ENCODE data around the gene SOS1.
"Not testable (repeated sequence)": the region's sequence is repeated elsewhere in the genome, so short reads cannot be mapped to it uniquely, and the experiment has no call there.

Gene SOS1

DNA sequence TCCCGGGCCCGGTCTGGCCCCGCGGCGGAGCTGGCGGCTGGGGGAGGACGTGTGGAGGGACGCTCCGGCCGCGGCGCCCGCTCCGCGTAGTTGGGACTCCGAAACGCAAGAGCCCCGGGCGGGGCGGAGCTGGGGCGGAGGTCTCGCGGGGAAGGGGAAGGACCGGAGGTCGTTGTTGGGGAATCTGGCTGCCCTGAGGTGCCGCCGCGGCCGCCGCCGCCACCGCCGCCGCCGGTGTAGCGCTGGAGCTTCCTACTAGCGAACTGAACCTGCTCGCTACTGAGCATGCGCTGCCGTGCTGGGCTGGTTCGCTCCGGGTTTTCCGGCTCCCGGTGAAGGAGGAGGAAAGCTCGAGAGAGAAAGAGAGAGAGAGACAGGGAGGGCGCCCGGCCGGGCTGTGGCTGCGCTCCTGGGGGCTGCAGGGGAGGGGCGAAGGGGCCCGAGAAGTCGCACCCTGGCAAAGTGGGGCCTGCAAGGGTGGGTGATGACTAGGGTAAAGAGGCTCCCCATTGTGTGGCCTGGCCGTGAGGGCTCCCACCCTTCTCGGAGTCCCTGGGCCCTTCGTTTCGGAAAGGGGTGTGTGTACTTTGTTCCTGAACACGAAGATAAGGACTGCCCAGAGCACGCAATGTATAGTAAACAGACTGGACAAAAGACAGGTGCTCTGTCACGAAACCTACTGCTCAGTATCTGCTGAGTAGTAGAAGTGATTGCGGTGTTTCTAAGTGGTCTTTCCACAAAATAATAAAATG is at the start of gene SOS1:
Gene SOS1 (minus strand): TSS at position 281 of the 752 bp plus-strand sequence. CDS start 629 bp downstream, outside the sequence.
- peak; percentile 90 for DNase-seq

DNA sequence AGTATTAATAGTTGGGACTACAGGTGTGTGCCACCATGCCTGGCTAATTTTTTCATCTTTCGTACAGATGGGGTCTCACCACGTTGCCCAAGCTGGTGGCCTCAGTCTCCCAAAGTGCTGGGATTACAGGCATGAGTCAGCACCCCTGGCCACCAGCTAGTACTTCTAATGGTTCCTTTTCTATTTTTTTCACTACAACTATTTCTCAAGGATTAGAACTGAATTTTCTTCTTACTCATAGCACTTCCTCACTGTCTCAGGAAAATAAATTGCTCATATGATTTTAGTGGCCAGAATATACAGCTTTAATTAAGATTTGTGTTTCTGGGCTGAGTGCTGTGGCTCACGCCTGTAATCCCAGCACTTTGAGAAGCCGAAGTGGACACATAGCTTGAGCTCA is 43.2 kb upstream of the SOS1 start:
- no peak for DNase-seq

DNA sequence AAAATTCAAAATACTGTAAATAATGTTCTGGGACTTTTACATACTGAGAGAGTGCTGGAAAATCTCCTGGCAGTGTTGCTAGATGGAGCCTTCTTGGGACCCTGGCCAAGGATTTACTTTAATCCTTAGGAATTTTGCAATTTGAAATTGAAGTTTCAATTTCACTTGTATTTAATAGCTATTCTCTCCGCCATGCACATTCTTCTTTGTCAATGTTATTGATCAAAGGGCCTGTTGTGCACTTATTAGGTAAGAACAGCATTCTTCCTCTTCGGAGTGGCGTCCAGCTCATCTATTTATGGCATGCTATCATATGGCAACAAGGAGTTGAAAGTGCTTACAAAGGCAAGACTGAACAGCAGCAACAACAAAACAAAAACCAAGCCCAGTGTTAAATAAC is 40.1 kb upstream of the SOS1 start:
- no peak for DNase-seq

DNA sequence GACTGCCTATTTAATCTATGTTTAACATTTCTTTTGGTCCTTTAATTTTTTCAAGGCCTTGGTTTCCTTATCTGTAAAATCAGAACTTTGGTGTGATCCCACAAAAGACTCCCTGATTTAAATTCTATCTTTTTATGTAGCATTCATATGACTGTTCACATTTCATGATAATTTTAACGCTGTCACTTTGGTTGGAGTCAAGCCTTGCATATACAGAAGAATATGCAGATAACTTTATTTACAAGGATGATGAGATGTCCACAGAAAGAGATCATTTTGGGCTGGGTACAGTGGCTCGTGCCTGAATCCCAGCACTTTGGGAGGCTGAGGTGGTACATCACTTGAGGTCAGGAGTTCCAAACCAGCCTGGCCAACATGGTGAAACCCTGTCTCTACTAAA is 38.4 kb upstream of the SOS1 start:
- no peak for DNase-seq

DNA sequence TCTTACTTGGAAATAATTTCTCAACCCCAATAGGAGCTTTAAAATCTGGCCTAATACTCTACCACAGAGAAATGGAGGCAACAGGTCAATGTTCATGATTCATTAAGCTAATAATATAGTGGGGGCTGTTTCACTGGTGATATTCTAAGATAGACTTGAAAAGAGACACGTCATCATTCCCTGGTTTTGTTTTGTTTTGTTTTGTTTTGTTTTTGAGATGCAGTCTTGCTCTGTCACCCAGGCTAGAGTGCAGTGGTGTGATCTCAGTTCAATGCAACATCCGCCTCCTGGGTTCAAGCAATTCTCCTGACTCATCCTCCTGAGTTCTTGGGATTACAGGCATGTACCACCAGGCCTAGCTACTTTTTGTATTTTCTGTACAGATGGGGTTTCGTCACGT is 37.5 kb upstream of the SOS1 start:
- no peak for DNase-seq

DNA sequence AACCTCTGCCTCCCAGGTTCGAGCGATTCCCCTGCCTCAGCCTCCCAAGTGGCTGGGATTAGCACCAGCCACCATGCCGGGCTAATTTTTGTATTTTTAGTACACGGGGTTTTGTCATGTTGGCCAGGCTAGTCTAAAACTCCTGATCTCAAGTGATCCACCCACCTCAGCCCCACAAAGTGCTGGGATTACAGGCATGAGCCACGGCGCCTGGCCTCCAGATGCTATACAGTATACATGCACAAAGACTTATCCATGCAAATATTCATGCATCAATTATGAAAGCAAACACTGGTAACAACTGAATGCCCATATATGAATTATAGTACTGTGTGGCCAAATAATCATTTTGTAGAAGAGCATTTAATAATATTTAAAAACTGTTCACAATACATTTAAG is 36.0 kb upstream of the SOS1 start:
- DNase-seq, result no peak

DNA sequence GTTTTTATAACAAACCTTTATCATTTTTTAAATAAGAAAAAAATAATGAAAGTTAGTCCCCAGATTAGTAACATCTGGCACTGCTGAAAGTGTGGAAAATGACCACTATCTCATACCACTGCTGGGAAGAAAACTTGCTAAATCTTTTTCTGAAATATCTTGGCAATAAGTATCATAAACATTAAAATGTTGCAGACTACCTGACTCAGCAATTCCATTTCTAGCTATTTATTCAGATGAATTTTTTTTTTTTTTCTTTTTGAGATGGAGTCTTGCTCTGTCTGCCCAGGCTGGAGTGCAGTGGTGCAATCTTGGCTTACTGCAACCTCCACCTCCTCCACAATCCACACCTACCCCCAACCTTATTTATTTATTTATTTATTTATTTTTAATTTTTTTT is 35.3 kb upstream of the SOS1 start:
- no peak for DNase-seq

DNA sequence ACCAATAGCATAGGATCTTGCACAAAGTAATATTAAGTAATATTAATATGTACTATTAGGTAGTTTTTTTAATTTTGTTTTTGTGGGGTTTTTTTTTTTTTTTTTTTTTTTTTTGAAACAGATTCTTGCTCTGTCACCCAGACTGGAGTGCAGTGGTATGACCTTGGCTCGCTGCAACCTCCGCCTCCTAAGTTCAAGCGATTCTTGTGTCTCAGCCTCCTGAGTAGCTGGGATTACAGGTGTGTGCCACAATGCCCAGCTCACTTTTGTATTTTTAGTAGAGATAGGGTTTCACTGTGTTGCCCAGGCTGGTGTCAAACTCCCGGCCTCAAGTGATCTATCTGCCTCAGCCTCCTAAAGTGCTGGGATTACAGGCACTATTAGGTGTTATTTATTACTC is 34.7 kb upstream of the SOS1 start:
- DNase-seq, result not testable (repeated sequence)

DNA sequence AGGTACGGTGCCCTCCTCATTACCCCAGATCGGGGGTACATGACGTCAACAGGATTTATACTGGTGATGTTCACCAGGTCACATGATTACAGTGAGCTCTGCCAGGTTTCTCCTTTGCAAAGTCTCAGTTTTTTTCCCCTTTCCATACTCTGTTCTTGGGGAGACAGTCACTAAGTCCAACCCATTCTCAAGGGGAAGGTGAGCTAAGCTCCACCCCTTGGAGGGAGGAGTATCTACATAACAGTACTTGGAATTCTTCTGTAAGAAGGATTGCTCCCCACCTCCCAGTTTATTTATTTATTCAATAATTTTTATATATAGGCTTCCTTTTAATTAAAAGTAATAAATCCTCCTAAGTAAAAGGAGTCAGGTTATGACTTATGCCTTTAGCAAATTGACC is 34.1 kb upstream of the SOS1 start:
- DNase-seq, result no peak

DNA sequence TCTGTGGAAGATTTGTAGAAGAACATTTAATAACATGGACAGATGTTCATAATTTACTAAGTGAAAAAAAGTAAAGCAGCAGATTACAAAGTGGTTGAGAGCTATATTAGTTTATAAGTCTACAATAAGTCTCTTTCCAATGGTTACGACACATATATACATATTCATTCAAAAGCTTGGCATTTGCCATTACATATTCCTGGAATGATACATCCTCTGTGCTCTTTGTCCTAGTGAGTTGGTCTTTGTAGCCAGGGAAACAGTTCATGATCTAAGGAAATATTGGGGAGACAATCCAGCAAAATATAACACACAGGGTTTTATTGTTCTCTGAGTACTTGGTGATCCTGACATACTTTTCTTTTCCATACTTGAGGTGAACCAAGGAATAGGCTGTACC is 32.5 kb upstream of the SOS1 start:
- no peak for DNase-seq

DNA sequence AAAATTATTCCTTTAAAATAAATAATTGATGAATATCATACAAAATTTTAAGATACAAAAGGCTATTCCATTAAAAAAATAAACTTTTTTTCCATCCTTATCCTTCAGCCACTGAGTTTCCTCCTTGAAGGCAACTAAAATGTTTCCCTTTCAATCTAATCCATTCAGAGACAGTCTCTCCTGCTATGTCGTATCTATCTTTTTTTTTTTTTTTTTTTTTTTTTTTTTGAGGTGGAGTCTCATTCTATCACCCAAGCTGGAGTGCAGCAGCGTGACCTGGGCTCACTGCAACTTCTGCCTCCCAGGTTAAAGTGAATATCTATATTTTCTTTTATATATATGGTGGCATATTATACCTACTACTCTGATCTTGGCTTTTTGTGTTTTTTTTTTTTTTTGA is 31.7 kb upstream of the SOS1 start:
- no peak for DNase-seq

DNA sequence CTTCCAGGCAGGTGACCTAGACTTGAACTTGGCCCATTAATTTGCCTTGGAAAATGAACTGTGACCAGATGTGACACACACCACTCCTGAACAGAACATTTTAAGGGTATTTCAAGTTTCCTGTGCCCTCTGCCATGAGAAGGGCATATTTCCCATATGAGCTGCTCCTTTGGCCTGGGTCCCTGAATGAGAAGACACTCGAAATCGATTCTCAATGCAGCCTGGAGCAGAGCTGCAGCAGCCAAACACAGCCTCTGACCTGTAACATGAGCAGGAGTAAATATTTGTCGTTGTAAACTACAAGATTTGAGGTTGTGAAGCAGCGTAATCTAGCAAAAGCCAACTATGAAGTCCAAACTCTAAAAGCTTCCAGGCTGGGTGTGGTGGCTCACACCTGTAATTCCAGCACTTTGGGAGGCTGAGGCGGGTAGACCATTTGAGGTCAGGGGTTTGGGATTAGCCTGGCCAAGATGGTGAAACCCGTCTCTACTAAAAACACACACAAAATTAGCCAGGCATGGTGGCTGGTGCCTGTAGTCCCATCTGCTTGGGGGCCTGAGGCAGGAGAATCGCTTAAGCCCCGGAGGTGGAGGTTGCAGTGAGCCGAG is 30.1 kb upstream of the SOS1 start:
- no peak for DNase-seq

DNA sequence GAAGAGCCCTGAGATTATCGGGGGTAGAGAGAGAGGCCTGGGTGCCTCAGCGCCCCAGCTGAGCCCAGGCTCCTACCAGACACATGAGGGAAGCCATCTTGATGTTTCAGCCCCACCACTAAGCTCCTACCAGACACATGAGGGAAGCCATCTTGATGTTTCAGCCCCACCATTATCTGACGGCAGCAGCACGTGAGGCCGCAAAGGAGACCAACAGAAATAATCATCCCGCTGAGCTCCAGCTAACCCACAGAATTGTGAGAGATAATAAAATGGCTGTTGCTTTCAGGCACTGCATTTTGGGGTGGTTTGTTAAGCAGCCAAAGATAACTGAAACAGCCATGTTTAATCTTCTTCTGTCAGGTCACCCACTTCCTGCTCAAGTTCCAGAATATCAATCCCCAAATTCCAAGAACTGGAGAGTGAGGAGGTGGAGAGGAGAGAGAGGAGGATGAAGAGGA is 29.3 kb upstream of the SOS1 start:
- no peak for DNase-seq

DNA sequence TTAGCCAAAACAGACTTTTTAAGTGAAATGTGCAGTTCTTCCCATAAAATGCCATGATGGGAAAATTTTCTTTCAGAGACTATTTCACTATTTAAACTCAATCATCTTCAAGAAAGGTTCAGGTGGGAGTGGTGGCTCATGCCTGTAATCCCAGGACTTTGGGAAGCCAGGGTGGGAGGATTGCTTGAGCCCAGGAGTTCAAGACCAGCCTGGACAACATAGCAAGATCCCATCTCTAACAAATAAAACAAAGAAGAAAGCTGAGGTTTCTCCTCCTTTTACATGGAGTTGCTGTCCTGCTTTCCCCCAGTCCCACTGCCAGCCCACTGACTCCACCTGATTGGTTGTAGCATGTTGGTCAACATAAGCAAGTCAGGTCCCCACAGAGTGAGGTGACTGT is 25.8 kb upstream of the SOS1 start:
- no peak for DNase-seq

DNA sequence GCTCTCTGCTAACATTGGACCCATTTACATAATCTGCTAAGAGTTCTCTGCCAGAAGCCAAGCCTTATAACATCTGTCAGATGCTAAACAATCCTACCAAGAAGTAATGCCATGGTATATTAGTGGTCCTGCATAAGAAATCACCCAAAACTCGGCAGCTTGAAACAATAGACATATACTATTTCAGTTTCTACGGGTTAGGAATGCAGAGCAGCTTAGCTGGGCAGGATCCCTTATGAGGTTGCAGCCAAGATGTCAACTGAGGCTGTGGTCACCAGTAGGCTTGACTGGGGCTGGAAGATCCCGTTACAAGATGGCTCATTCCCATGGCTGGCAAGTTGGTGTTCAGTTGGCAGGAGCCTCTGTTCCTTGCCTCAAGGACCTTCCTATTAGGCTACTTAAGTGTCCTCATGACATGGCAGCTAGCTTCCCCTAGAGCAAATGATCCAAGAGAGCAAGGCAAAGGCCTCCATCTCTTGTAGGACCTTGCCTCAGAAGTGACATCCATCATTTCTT is 25.1 kb upstream of the SOS1 start:
- no peak for DNase-seq

DNA sequence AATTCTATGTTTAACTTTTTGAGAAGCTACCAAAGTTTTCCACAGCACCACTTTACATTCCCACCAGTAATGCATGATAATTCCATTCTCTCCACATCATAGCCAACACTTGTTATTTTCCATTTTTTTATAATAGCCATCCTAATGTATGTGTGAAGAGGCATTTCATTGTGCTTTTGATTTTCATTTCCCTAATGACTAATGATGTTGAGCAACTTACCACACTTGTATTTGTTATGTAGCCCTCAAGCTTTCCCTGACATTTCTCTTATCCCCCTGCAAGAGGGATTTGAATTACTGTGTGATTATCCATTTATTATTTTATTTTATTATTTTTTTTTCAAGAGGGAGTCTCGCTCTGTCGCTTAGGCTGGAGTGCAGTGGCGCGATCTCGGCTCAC is 23.6 kb upstream of the SOS1 start:
- DNase-seq, result no peak

DNA sequence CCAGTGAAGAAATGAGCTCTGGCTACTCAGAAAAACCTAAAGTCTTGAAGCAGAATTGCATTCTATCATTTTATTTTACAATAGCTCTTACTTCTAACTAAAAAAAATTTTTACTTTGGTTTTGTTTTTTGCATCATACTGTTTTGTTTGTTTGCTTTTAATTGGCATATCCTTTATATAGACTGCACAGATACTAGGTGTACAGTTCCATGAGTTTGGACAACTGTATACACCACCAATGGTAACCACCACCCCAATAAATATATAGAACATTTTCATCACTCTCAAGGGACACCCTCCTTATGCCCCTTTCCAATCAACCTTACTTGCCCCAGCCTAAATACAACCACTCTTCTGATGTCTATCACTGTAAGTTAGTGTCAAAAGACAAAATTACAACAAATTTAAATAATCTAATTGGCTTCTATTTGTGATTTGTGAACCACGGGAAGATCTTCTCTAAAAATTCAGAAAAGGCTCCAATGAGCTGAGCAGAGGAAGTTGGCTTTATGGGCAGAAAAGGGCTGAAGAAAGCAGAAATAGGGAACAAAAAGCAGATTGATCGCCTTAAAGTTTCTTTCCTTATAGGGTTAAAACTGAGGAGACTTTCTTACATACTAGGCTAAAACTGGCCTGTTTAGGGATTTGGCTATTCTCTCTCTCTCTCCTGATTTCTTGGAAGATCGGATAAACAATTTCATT is 22.2 kb upstream of the SOS1 start:
- no peak for DNase-seq

DNA sequence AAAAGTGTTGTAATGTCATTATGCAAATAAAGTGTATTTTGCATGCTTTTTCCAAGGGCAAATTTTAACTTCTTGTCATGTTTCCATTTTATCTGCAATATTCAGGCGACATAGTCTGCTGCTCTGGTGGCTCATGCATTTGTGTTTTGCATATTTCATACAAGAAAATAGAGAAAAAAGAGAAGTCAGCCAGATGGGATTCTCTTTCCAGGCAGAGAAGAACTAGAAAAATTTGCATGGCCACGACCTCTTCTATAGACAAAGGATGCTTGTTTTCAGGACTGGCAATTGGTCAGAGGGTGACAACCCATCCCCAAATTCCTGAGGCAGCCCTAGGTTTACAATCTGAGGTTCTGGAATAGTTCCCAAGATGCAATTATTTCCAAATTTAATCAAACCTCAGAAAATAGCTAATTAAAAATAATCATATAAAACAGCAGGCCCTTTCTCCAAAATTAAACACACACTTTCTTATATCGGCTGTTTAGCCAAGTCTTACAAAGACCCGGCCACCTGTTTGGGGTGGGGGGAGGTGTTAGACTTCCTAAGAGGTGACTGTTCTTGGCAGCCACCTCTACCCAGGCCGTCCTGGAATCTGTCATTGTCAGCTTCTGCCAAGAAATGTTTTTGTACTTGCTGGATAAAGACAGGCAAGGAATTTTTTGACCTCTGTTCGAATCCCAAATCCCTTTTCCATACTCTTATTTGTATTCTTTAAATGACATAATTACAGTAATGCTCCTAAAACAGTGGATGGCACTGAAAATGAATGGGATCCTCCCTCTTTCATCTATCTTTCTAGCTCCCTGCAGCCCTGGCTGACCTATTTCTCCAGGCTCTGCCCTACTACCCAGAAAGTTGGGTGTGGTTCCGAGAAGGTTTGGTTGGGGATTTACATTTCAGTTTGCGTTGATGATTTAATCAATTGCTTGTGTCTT is 20.8 kb upstream of the SOS1 start:
- no peak for DNase-seq

DNA sequence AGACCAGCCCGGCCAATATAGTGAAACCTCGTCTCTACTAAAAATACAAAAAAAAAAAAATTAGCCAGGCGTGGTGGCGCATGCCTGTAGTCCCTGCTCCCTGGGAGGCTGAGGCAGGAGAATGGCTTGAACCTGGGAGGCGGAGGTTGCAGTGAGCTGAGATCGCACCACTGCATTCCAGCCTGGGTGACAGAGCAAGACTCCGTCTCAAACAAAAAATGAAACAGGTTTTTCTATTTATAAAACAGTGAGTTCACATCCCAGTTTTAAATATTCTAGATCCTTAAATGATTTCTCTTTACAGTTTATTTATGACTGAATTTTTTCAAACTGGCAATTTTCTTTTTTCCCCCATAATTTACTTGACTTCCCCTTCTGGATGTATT is 20.1 kb upstream of the SOS1 start:
- not testable (repeated sequence) for DNase-seq

DNA sequence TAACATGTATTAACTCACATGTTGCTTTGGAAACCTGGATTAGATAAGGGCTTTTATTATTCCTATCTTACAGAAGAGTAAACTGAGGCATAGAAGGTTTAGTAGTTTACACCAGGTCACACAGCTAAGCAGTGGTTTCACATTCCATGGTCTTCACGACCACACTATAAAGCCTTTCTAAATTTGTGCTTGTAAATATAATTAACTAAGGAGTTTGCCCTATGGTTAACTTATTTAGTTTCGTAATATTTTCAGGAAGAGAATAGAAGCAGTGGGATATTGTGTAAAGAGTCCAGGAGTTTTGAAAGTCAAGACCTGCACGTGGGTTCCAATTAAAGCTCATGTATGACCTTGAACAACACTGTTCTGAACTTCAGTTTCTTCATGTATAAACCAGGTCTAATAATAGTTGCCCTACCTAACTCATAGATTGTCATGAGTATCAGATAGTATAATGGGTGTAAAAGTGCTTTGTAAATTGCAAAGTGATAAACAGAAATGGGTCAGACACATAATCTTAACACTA is 19.5 kb upstream of the SOS1 start:
- no peak for DNase-seq

DNA sequence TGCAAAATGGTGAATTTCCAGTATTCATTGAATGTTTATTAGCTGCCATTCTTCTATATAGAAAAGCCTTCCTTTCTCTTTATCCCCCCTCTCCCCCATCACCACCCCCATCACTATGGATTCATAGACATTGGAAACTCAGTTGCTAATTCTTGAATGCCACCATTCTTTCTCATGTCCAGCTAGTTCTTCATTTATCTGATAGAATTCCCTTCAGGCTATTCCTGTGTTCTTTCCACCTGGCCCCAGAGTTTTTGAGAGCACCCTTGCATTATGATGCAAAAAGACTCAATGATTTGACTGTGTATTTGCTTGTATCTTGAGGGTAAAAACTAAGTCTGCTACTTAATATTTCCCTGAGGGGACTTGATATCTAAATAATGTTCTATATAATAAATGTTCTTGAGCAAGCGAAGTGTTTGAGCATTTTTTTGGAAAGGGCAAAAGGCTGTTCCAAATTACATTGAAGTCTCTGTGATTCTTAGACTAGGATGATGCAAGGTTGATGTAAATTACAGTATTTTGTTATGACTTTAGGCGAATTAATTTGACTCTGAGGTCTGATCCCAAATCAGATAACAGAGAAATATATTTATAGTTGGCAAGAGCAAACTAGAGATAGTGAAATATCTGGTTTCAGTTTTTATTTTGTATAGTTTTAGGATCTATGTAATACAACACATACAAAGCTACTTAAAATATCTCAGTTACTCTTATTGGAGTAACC is 18.8 kb upstream of the SOS1 start:
- no peak for DNase-seq

DNA sequence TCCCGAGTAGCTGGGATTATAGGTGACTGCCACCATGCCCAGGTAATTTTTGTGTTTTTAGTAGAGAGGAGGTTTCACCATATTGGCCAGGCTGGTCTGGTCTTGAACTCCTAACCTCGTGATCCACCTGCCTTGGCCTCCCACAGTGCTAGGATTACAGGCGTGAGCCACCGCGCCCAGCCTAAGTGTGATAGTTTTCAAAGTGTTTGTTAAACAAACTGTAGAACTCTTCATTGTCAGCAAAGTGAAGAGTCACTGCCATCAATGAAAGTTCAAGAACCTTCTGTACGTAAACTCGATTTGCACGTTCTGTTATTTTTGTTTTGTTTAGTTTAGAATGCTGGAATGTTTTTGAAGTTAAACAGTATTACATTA is 18.0 kb upstream of the SOS1 start:
- no peak for DNase-seq
